ENCODE data around the gene TMEM88.

The TMEM88 gene

DNA sequence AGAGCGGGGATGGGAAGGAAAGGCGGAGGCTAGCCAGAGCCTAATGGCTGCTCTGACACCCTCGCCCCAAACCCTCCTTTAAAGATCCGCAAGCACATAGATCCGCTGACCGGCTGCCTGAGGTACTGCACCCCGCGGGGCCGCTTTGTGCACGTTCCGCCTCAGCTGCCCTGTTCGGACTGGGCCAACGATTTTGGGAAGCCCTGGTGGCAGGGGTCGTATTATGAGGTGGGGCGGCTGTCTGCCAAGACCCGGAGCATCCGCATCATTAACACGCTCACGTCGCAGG, 3.6 kb downstream of the TMEM88 start:
- TF ChIP-seq, protein P1, sequence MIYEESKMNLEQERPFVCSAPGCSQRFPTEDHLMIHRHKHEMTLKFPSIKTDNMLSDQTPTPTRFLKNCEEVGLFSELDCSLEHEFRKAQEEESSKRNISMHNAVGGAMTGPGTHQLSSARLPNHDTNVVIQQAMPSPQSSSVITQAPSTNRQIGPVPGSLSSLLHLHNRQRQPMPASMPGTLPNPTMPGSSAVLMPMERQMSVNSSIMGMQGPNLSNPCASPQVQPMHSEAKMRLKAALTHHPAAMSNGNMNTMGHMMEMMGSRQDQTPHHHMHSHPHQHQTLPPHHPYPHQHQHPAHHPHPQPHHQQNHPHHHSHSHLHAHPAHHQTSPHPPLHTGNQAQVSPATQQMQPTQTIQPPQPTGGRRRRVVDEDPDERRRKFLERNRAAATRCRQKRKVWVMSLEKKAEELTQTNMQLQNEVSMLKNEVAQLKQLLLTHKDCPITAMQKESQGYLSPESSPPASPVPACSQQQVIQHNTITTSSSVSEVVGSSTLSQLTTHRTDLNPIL (CRISPR knock-in tag; IDR thresholded peaks at IDR 0.05; ENCODE audit: low read depth): no peak
- TF ChIP-seq ISL1 (CRISPR knock-in tag; IDR thresholded peaks at IDR 0.05): no peak
- TF ChIP-seq, protein P2, sequence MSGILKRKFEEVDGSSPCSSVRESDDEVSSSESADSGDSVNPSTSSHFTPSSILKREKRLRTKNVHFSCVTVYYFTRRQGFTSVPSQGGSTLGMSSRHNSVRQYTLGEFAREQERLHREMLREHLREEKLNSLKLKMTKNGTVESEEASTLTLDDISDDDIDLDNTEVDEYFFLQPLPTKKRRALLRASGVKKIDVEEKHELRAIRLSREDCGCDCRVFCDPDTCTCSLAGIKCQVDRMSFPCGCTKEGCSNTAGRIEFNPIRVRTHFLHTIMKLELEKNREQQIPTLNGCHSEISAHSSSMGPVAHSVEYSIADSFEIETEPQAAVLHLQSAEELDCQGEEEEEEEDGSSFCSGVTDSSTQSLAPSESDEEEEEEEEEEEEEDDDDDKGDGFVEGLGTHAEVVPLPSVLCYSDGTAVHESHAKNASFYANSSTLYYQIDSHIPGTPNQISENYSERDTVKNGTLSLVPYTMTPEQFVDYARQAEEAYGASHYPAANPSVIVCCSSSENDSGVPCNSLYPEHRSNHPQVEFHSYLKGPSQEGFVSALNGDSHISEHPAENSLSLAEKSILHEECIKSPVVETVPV (CRISPR knock-in tag; IDR thresholded peaks at IDR 0.05): no peak
- TF ChIP-seq ZNF70 (CRISPR knock-in tag; IDR thresholded peaks at IDR 0.05): no peak
- no peak for TF ChIP-seq GLIS3 (CRISPR knock-in tag; IDR thresholded peaks at IDR 0.05)
- no peak for TF ChIP-seq TCF4 (CRISPR knock-in tag; IDR thresholded peaks at IDR 0.05; ENCODE audit: borderline replicate concordance)
- TF ChIP-seq, protein P3, sequence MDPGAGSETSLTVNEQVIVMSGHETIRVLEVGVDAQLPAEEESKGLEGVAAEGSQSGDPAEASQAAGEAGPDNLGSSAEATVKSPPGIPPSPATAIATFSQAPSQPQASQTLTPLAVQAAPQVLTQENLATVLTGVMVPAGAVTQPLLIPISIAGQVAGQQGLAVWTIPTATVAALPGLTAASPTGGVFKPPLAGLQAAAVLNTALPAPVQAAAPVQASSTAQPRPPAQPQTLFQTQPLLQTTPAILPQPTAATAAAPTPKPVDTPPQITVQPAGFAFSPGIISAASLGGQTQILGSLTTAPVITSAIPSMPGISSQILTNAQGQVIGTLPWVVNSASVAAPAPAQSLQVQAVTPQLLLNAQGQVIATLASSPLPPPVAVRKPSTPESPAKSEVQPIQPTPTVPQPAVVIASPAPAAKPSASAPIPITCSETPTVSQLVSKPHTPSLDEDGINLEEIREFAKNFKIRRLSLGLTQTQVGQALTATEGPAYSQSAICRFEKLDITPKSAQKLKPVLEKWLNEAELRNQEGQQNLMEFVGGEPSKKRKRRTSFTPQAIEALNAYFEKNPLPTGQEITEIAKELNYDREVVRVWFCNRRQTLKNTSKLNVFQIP (CRISPR knock-in tag; IDR thresholded peaks at IDR 0.05; ENCODE audit: borderline replicate concordance, low read depth): no peak
- TF ChIP-seq ZNF565 (CRISPR knock-in tag; conservative IDR thresholded peaks at IDR 0.05; ENCODE audit: low read depth): no peak
- no peak for TF ChIP-seq RARB (CRISPR knock-in tag; IDR thresholded peaks at IDR 0.05)
- no peak for TF ChIP-seq ZFP3 (CRISPR knock-in tag; IDR thresholded peaks at IDR 0.05)
- no peak for TF ChIP-seq ZNF8 (CRISPR knock-in tag; IDR thresholded peaks at IDR 0.05)
- no peak for TF ChIP-seq TOX (CRISPR knock-in tag; IDR thresholded peaks at IDR 0.05; ENCODE audit: borderline replicate concordance)
- TF ChIP-seq, protein P4, sequence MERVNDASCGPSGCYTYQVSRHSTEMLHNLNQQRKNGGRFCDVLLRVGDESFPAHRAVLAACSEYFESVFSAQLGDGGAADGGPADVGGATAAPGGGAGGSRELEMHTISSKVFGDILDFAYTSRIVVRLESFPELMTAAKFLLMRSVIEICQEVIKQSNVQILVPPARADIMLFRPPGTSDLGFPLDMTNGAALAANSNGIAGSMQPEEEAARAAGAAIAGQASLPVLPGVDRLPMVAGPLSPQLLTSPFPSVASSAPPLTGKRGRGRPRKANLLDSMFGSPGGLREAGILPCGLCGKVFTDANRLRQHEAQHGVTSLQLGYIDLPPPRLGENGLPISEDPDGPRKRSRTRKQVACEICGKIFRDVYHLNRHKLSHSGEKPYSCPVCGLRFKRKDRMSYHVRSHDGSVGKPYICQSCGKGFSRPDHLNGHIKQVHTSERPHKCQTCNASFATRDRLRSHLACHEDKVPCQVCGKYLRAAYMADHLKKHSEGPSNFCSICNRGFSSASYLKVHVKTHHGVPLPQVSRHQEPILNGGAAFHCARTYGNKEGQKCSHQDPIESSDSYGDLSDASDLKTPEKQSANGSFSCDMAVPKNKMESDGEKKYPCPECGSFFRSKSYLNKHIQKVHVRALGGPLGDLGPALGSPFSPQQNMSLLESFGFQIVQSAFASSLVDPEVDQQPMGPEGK (CRISPR knock-in tag; IDR thresholded peaks at IDR 0.05; ENCODE audit: borderline replicate concordance): no peak
- no peak for TF ChIP-seq CSDC2 (CRISPR knock-in tag; IDR thresholded peaks at IDR 0.05)
- TF ChIP-seq, protein P5, sequence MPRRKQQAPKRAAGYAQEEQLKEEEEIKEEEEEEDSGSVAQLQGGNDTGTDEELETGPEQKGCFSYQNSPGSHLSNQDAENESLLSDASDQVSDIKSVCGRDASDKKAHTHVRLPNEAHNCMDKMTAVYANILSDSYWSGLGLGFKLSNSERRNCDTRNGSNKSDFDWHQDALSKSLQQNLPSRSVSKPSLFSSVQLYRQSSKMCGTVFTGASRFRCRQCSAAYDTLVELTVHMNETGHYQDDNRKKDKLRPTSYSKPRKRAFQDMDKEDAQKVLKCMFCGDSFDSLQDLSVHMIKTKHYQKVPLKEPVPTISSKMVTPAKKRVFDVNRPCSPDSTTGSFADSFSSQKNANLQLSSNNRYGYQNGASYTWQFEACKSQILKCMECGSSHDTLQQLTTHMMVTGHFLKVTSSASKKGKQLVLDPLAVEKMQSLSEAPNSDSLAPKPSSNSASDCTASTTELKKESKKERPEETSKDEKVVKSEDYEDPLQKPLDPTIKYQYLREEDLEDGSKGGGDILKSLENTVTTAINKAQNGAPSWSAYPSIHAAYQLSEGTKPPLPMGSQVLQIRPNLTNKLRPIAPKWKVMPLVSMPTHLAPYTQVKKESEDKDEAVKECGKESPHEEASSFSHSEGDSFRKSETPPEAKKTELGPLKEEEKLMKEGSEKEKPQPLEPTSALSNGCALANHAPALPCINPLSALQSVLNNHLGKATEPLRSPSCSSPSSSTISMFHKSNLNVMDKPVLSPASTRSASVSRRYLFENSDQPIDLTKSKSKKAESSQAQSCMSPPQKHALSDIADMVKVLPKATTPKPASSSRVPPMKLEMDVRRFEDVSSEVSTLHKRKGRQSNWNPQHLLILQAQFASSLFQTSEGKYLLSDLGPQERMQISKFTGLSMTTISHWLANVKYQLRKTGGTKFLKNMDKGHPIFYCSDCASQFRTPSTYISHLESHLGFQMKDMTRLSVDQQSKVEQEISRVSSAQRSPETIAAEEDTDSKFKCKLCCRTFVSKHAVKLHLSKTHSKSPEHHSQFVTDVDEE (CRISPR knock-in tag; IDR thresholded peaks at IDR 0.05): no peak
- TF ChIP-seq BACH2 (CRISPR knock-in tag; IDR thresholded peaks at IDR 0.05; ENCODE audit: borderline replicate concordance): no peak
- ATAC-seq: peak; percentile 32

DNA sequence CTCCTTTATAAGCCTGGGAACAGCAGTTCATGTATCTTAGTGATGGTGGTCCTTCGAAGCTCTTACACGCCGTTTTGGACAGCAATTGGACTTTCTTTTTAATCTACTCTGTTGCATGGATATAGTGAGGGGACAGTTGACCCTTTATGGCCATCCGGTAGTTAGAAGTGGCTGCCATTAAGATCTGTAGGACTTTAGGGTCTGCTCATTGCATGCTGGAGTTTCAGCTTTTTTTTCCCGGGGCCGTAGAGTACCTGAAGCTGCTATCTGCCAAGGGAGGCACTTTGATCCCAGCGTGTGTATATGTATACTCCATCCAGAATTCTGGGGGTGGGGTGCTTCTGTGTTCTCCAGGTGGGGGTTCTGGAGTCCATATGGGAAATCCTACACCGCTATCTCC, 4.2 kb downstream of the TMEM88 start:
- no peak for TF ChIP-seq ZFP3 (CRISPR knock-in tag; IDR thresholded peaks at IDR 0.05)
- TF ChIP-seq, protein P1 (CRISPR knock-in tag; IDR thresholded peaks at IDR 0.05; ENCODE audit: low read depth): no peak
- no peak for TF ChIP-seq CSDC2 (CRISPR knock-in tag; IDR thresholded peaks at IDR 0.05)
- no peak for TF ChIP-seq ZC3H10 (CRISPR knock-in tag; IDR thresholded peaks at IDR 0.05)
- TF ChIP-seq ISL1 (CRISPR knock-in tag; IDR thresholded peaks at IDR 0.05): no peak
- TF ChIP-seq PPARA (CRISPR knock-in tag; IDR thresholded peaks at IDR 0.05; ENCODE audit: borderline replicate concordance): no peak
- TF ChIP-seq ESRRG (CRISPR knock-in tag; IDR thresholded peaks at IDR 0.05): no peak
- no peak for TF ChIP-seq ZNF70 (CRISPR knock-in tag; IDR thresholded peaks at IDR 0.05)
- TF ChIP-seq OSR1 (CRISPR knock-in tag; IDR thresholded peaks at IDR 0.05): no peak
- TF ChIP-seq TOX (CRISPR knock-in tag; IDR thresholded peaks at IDR 0.05; ENCODE audit: borderline replicate concordance): no peak
- TF ChIP-seq TCF4 (CRISPR knock-in tag; IDR thresholded peaks at IDR 0.05; ENCODE audit: borderline replicate concordance): no peak
- TF ChIP-seq ARNTL (CRISPR knock-in tag; IDR thresholded peaks at IDR 0.05; ENCODE audit: borderline replicate concordance, low read depth): no peak
- TF ChIP-seq, protein P2 (CRISPR knock-in tag; IDR thresholded peaks at IDR 0.05): no peak
- no peak for TF ChIP-seq SNAI2 (CRISPR knock-in tag; IDR thresholded peaks at IDR 0.05)
- TF ChIP-seq, protein P5 (CRISPR knock-in tag; IDR thresholded peaks at IDR 0.05): no peak
- no peak for ATAC-seq
